ENCODE results near the gene DHODH.
A peak's percentile ranks its signal among the peaks of the same experiment; 100 is the strongest.

Gene DHODH

GRCh38 chr16:72015124-72015523 lies 6.6 kb downstream of the DHODH start:
- TF ChIP-seq, protein P1, sequence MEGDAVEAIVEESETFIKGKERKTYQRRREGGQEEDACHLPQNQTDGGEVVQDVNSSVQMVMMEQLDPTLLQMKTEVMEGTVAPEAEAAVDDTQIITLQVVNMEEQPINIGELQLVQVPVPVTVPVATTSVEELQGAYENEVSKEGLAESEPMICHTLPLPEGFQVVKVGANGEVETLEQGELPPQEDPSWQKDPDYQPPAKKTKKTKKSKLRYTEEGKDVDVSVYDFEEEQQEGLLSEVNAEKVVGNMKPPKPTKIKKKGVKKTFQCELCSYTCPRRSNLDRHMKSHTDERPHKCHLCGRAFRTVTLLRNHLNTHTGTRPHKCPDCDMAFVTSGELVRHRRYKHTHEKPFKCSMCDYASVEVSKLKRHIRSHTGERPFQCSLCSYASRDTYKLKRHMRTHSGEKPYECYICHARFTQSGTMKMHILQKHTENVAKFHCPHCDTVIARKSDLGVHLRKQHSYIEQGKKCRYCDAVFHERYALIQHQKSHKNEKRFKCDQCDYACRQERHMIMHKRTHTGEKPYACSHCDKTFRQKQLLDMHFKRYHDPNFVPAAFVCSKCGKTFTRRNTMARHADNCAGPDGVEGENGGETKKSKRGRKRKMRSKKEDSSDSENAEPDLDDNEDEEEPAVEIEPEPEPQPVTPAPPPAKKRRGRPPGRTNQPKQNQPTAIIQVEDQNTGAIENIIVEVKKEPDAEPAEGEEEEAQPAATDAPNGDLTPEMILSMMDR (IDR thresholded peaks at IDR 0.05; ENCODE audit: insufficient read depth, low read length, poor library complexity, severe bottlenecking) = no peak
- H3K4me3 ChIP-seq (replicated peaks; ENCODE audit: low read depth, low read length) = no peak overlapping the region
- no peaks in the 10 kb centered on the region for H3K27me3 ChIP-seq (replicated peaks; ENCODE audit: control insufficient read depth, insufficient read depth, low read length)
- no peak for DNase-seq (ENCODE audit: extremely low read depth, insufficient read length)
- peaks cover 8% of the 10 kb centered on the region for H3K36me3 ChIP-seq (ENCODE audit: control insufficient read depth, insufficient read depth, low read length)

DNA sequence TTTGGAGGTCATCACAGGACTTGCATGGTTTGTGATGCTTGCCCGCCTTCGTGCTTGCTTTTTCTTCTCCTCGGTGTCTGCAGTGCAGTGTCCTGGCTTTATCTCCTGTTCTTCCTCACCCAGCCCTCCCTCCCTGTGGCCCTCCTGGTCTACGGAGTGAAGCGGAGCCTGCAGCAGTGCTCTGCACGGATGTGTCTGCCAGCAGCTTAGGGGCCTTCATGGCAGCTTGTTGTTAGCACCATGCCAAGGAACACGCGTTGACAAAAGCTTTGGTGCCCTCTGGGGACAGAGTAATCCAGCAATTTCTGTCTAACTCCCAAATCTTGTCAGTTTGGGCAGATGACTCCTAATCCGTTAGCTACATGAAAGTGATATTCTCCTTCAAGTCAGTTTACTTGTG lies 9.9 kb downstream of the DHODH start:
- DNase-seq (ENCODE audit: extremely low read depth, insufficient read length) = no peak
- Histone ChIP-seq H3K4me3 (replicated peaks; ENCODE audit: low read depth, low read length) (no peak overlapping the region), H3K36me3 (ENCODE audit: control insufficient read depth, insufficient read depth, low read length) (peaks cover 13% of the 10 kb centered on the region), H3K27me3 (replicated peaks; ENCODE audit: control insufficient read depth, insufficient read depth, low read length) (no peaks in the 10 kb centered on the region)
- TF ChIP-seq, protein P1 (IDR thresholded peaks at IDR 0.05; ENCODE audit: insufficient read depth, low read length, poor library complexity, severe bottlenecking) = no peak

- Histone ChIP-seq H3K27me3 (replicated peaks; ENCODE audit: control insufficient read depth, insufficient read depth, low read length) (no peaks in the 10 kb centered on the region), H3K36me3 (ENCODE audit: control insufficient read depth, insufficient read depth, low read length) (peaks cover 18% of the 10 kb centered on the region), H3K4me3 (replicated peaks; ENCODE audit: low read depth, low read length) (no peak overlapping the region)
- DNase-seq (ENCODE audit: extremely low read depth, insufficient read length) = no peak
- TF ChIP-seq, protein P1 (IDR thresholded peaks at IDR 0.05; ENCODE audit: insufficient read depth, low read length, poor library complexity, severe bottlenecking) = peak; percentile 10
These were observed 12.5 kb downstream of the DHODH start for GRCh38 chr16:72021043-72021442.

GRCh38 chr16:72022127-72022526 lies 13.6 kb downstream of the DHODH start:
- H3K27me3 ChIP-seq (replicated peaks; ENCODE audit: control insufficient read depth, insufficient read depth, low read length) = no peaks in the 10 kb centered on the region
- no peak overlapping the region for H3K4me3 ChIP-seq (replicated peaks; ENCODE audit: low read depth, low read length)
- no peak for DNase-seq (ENCODE audit: extremely low read depth, insufficient read length)
- TF ChIP-seq, protein P1 (IDR thresholded peaks at IDR 0.05; ENCODE audit: insufficient read depth, low read length, poor library complexity, severe bottlenecking) = no peak
- peaks cover 17% of the 10 kb centered on the region for H3K36me3 ChIP-seq (ENCODE audit: control insufficient read depth, insufficient read depth, low read length)

- no peak for DNase-seq (ENCODE audit: extremely low read depth, insufficient read length)
- TF ChIP-seq, protein P1 (IDR thresholded peaks at IDR 0.05; ENCODE audit: insufficient read depth, low read length, poor library complexity, severe bottlenecking) = no peak
- no peak overlapping the region for H3K4me3 ChIP-seq (replicated peaks; ENCODE audit: low read depth, low read length)
- peaks cover 17% of the 10 kb centered on the region for H3K36me3 ChIP-seq (ENCODE audit: control insufficient read depth, insufficient read depth, low read length)
- H3K27me3 ChIP-seq (replicated peaks; ENCODE audit: control insufficient read depth, insufficient read depth, low read length) = no peaks in the 10 kb centered on the region
These were observed 15.4 kb downstream of the DHODH start for GRCh38 chr16:72023962-72024361.

GRCh38 chr16:72024862-72025382 lies 16.4 kb downstream of the DHODH start:
- no peak overlapping the region for H3K4me3 ChIP-seq (replicated peaks; ENCODE audit: low read depth, low read length)
- peaks cover 17% of the 10 kb centered on the region for H3K36me3 ChIP-seq (ENCODE audit: control insufficient read depth, insufficient read depth, low read length)
- no peaks in the 10 kb centered on the region for H3K27me3 ChIP-seq (replicated peaks; ENCODE audit: control insufficient read depth, insufficient read depth, low read length)
- TF ChIP-seq, protein P1 (IDR thresholded peaks at IDR 0.05; ENCODE audit: insufficient read depth, low read length, poor library complexity, severe bottlenecking) = no peak
- DNase-seq (ENCODE audit: extremely low read depth, insufficient read length) = no peak

Data from GM06990 (cell line).